GM18858 (cell line): ENCODE results near the gene COPS9.

Source experiments
- ATAC-seq: cut with Tn5 transposase; IDR thresholded peaks from one replicate; pipeline ENCODE4 v1.9.1; 2021; ENCODE audit not compliant: unreplicated experiment

The COPS9 gene

GRCh38 chr2:240136013-240136670 lies at the start of gene COPS9:
Gene COPS9 (minus strand): TSS chr2:240136305. CDS start chr2:240136284, 21 bp downstream.
- no peak for ATAC-seq

GRCh38 chr2:240184656-240185055 lies 48.6 kb upstream of the COPS9 start:
- no peak for ATAC-seq

- ATAC-seq, result no peak
Measured at GRCh38 chr2:240183875-240184590, 47.9 kb upstream of the COPS9 start.

- ATAC-seq, result no peak
Measured at GRCh38 chr2:240183006-240183874, 47.1 kb upstream of the COPS9 start.

GRCh38 chr2:240182476-240182875 lies 46.4 kb upstream of the COPS9 start:
- ATAC-seq, result no peak

- no peak for ATAC-seq
Measured at GRCh38 chr2:240182001-240182400, 45.9 kb upstream of the COPS9 start.

GRCh38 chr2:240179941-240180666 lies 44.0 kb upstream of the COPS9 start:
- ATAC-seq, result no peak

- ATAC-seq, result no peak
Measured at GRCh38 chr2:240179186-240179815, 43.2 kb upstream of the COPS9 start.

GRCh38 chr2:240178564-240178963 lies 42.5 kb upstream of the COPS9 start:
- ATAC-seq, result no peak

GRCh38 chr2:240174496-240174895 lies 38.4 kb upstream of the COPS9 start:
- ATAC-seq, result no peak

GRCh38 chr2:240172071-240172895 lies 36.2 kb upstream of the COPS9 start:
- ATAC-seq, result no peak

- no peak for ATAC-seq
Measured at GRCh38 chr2:240170883-240171282, 34.8 kb upstream of the COPS9 start.

GRCh38 chr2:240170354-240170735 lies 34.2 kb upstream of the COPS9 start:
- no peak for ATAC-seq

- ATAC-seq, result no peak
Measured at GRCh38 chr2:240169486-240170353, 33.6 kb upstream of the COPS9 start.

GRCh38 chr2:240168546-240169361 lies 32.6 kb upstream of the COPS9 start:
- ATAC-seq, result no peak

- ATAC-seq, result no peak
Measured at GRCh38 chr2:240168041-240168440, 31.9 kb upstream of the COPS9 start.

GRCh38 chr2:240167588-240167880 lies 31.4 kb upstream of the COPS9 start:
- no peak for ATAC-seq
